Measurements from ENCODE around the gene ABRACL. TPM values are rescaled to one million over a fixed set of nuclear protein-coding genes. Genes with fewer than 3 reads are reported as not detected.
A peak's percentile ranks its signal among the peaks of the same experiment; 100 is the strongest.

Gene ABRACL
- total and polyA plus RNA-seq, 2 donors (not counting 1 experiment from before 2014, with no cell fraction given), result 13.6 to 22.6 TPM

DNA sequence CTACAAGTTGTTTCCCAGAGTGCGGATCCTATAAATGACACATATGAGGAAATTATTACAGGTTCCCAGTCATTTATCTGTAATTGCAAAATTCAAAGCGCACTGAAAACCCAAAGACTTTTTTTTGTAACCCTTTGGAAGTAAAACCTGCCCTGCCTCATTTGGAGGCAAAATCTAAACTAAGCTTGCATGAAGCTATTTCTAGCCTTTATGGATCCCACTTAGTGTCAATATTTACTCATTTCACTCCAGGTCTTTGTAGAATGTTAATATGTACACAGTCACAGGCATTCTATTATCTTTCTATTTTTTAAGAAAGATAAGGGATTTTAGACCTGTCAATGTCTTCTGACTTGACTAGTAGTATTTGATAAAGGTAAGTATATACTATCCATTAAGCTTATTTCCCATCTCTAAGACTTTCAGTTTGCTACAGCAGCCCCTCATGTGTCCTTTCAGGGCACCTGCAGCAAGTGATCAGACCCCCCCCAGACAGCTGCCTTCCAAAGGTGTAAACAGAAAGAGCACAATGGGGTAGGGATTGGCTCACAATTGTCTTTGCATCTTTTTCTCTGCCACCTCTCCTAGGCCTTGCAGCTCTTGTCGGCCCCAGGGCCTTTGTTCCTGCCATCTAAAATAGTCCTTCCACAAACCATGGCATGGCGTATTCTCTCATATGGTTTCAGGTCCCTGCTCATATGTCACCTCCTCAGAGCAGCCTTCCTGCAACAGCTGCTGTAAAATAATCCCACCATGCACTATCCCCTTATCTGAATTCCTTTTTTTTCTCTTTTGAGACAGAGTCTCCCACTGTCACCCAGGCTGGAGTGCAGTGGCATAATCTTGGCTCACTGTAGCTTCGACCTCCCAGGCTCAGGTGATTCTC is 39.2 kb upstream of the ABRACL start:
- H3K4me3 Mint-ChIP-seq, result peak overlapping the region; percentile 8
- WGBS (ENCODE audit: insufficient coverage), result 100% methylated on average over 2 of the region's 5 CpGs
- H3K4me2 ChIP-seq (replicated peaks; ENCODE audit: low read depth, low read length, poor library complexity, severe bottlenecking), result no peak overlapping the region

More for the DNA sequence above, 39.2 kb upstream of the ABRACL start:
- Histone ChIP-seq H3K79me2 (ENCODE audit: control insufficient read depth, insufficient read depth, low read length) (peaks cover 49% of the 10 kb centered on the region), H3K4me1 (ENCODE audit: control insufficient read depth in 2 of 2, insufficient read depth in 2 of 2, low read length in 2 of 2) (peaks cover 17 to 26% of the 10 kb centered on the region in 2 donors), H2AFZ (ENCODE audit: insufficient read depth, low read depth, low read length, poor library complexity, severe bottlenecking) (peak overlapping the region; percentile 98), H3K27ac (ENCODE audit: low read length in 2 of 2) (no peak overlapping the region), H3K4me3 (ENCODE audit: control extremely low read depth in 1 of 5, extremely low read depth in 1 of 5, insufficient read depth in 1 of 5, low read depth in 2 of 5, low read length in 4 of 5) (no peak overlapping the region), H4K20me1 (ENCODE audit: control insufficient read depth, insufficient read depth, low read length, poor library complexity, severe bottlenecking) (peaks cover 4% of the 10 kb centered on the region), H3K9ac (ENCODE audit: low read length) (no peak overlapping the region), H3K9me3 (ENCODE audit: control extremely low read depth in 1 of 3, control insufficient read depth in 2 of 3, insufficient read depth in 1 of 3, low read length in 2 of 3) (peaks cover 0 to 6% (median 2%) of the 10 kb centered on the region in 3 donors), H3K36me3 (replicated peaks in 1 of 2; ENCODE audit: control extremely low read depth in 1 of 2, control insufficient read depth in 1 of 2, extremely low read depth in 1 of 2, insufficient read depth in 2 of 2, low read length in 1 of 2) (no peaks in the 10 kb centered on the region), H3K27me3 (replicated peaks in 1 of 4; ENCODE audit: control extremely low read depth in 1 of 4, control insufficient read depth in 3 of 4, insufficient read depth in 4 of 4, low read length in 3 of 4) (no peaks in the 10 kb centered on the region)
- TF ChIP-seq EZH2 (IDR thresholded peaks at IDR 0.05; ENCODE audit: borderline replicate concordance, insufficient read depth, low read depth, low read length, poor library complexity, severe bottlenecking), result no peak
- TF ChIP-seq, protein P1, sequence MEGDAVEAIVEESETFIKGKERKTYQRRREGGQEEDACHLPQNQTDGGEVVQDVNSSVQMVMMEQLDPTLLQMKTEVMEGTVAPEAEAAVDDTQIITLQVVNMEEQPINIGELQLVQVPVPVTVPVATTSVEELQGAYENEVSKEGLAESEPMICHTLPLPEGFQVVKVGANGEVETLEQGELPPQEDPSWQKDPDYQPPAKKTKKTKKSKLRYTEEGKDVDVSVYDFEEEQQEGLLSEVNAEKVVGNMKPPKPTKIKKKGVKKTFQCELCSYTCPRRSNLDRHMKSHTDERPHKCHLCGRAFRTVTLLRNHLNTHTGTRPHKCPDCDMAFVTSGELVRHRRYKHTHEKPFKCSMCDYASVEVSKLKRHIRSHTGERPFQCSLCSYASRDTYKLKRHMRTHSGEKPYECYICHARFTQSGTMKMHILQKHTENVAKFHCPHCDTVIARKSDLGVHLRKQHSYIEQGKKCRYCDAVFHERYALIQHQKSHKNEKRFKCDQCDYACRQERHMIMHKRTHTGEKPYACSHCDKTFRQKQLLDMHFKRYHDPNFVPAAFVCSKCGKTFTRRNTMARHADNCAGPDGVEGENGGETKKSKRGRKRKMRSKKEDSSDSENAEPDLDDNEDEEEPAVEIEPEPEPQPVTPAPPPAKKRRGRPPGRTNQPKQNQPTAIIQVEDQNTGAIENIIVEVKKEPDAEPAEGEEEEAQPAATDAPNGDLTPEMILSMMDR (IDR thresholded peaks at IDR 0.05), result no peak
- CTCF ChIA-PET, result interaction anchor here (0.6 to 6.2 kb wide), 20 partner anchors 15 to 1387 kb away, joined by 3 to 53 read pairs (median 5); partner anchors contain the start of gene CITED2
- H3K4me1 Mint-ChIP-seq, result peaks cover 21% of the 10 kb centered on the region
- no peaks in the 10 kb centered on the region for H3K27me3 Mint-ChIP-seq
- intact Hi-C loops (cut with micrococcal nuclease), result loop anchor here (2.0 to 5.0 kb wide), 3 partner anchors 37 to 229 kb away; no protein-coding TSS in a partner anchor
- ATAC-seq (ENCODE audit: low read depth) (no peak), DNase-seq (no peak)
- POLR2A ChIA-PET, result interaction anchor here (0.6 kb wide), 1 partner anchor 58 kb away, joined by 5 read pairs; no protein-coding TSS in a partner anchor
- no peak overlapping the region for H3K27ac Mint-ChIP-seq
- no peaks in the 10 kb centered on the region for H3K9me3 Mint-ChIP-seq (ENCODE audit: insufficient read depth)
